GM12878 (cell line): ENCODE measurements around the gene LYPLA2. TPM values are rescaled to one million over a fixed set of nuclear protein-coding genes. Genes with fewer than 3 reads are reported as not detected.

Source experiments
- BACH1 ChIP-seq: fragments of 450-650 bp; IDR thresholded peaks from 2 replicates; pipeline ENCODE4 v1.6.1; 2017; ENCODE audit warnings: mild to moderate bottlenecking, borderline replicate concordance
- CREB1 ChIP-seq: IDR thresholded peaks from 2 replicates; pipeline ENCODE4 v1.6.1; 2012; ENCODE audit warnings: low read depth, mild to moderate bottlenecking, inconsistent platforms
- CREM ChIP-seq: IDR thresholded peaks from 2 replicates; pipeline ENCODE4 v1.6.1; 2014; ENCODE audit warnings: antibody characterized with exemption, low read depth
- EED ChIP-seq: sonication (generic); IDR thresholded peaks from 2 replicates; pipeline ENCODE4 v1.6.1; 2016; ENCODE audit warnings: antibody characterized with exemption, low read depth
- GABPA ChIP-seq: IDR thresholded peaks from 2 replicates; pipeline ENCODE4 v1.6.1; 2014; ENCODE audit warnings: antibody characterized with exemption, low read depth, mild to moderate bottlenecking, inconsistent platforms
- HCFC1 ChIP-seq: fragments of 150-350 bp; IDR thresholded peaks from 2 replicates; pipeline ENCODE4 v1.6.1; 2014; ENCODE audit warnings: low read length
- IKZF1 ChIP-seq: fragments of 450-650 bp; conservative IDR thresholded peaks from 2 replicates; pipeline ENCODE4 v1.6.1; 2017; ENCODE audit warnings: antibody characterized with exemption, mild to moderate bottlenecking
- IKZF2 ChIP-seq, 2 experiments: fragments of 450-650 bp; IDR thresholded peaks; 2 replicates each; pipeline ENCODE4 v1.6.1; 2017; ENCODE audit warnings: mild to moderate bottlenecking in 2 of 2, moderate library complexity in 2 of 2
- JUND ChIP-seq: IDR thresholded peaks from 2 replicates; pipeline ENCODE4 v1.6.1; 2012; ENCODE audit warnings: low read depth, mild to moderate bottlenecking, low read length, improper control_type of control experiment, moderate library complexity
- MAX ChIP-seq: IDR thresholded peaks from 2 replicates; pipeline ENCODE4 v1.6.1; 2012; ENCODE audit warnings: low read depth, low read length, improper control_type of control experiment
- MYC ChIP-seq: IDR thresholded peaks from 2 replicates; pipeline ENCODE4 v1.6.1; 2011; ENCODE audit warnings: mild to moderate bottlenecking, low read length, moderate library complexity, inconsistent platforms; ENCODE audit not compliant: insufficient read depth, insufficient replicate concordance, insufficient read length, severe bottlenecking
- NFYB ChIP-seq: IDR thresholded peaks from 2 replicates; pipeline ENCODE4 v1.6.1; 2011; ENCODE audit warnings: low read depth, mild to moderate bottlenecking, low read length, improper control_type of control experiment, moderate library complexity; ENCODE audit not compliant: insufficient read depth
- NR2F1 ChIP-seq: fragments of 450-650 bp; conservative IDR thresholded peaks from 2 replicates; pipeline ENCODE4 v1.6.1; 2017; ENCODE audit warnings: mild to moderate bottlenecking
- PAX8 ChIP-seq: fragments of 450-650 bp; IDR thresholded peaks from 2 replicates; pipeline ENCODE4 v1.6.1; 2017; ENCODE audit warnings: mild to moderate bottlenecking, moderate library complexity
- POLR2AphosphoS5 ChIP-seq: IDR thresholded peaks from 2 replicates; pipeline ENCODE4 v1.6.1; 2011; ENCODE audit warnings: mild to moderate bottlenecking, low read length, inconsistent platforms
- RBBP5 ChIP-seq: fragments of 200-600 bp; sonication (generic); conservative IDR thresholded peaks from 2 replicates; pipeline ENCODE4 v1.6.1; 2016
- RCOR1 ChIP-seq: conservative IDR thresholded peaks from 2 replicates; pipeline ENCODE4 v1.6.1; 2012; ENCODE audit warnings: low read depth, low read length, improper control_type of control experiment
- RUNX3 ChIP-seq: IDR thresholded peaks from 2 replicates; pipeline ENCODE4 v1.6.1; 2012; ENCODE audit warnings: low read length, inconsistent platforms
- SIN3A ChIP-seq: IDR thresholded peaks from 2 replicates; pipeline ENCODE4 v1.6.1; 2012; ENCODE audit warnings: low read depth, low read length, improper control_type of control experiment
- SIX5 ChIP-seq: IDR thresholded peaks from 2 replicates; pipeline ENCODE4 v1.6.1; 2011; ENCODE audit warnings: mild to moderate bottlenecking, low read depth, low read length, moderate library complexity; ENCODE audit not compliant: severe bottlenecking
- SP1 ChIP-seq: IDR thresholded peaks from one replicate; pipeline ENCODE4 v1.6.1; 2011; ENCODE audit warnings: low read depth, low read length
- SPI1 ChIP-seq: IDR thresholded peaks from 2 replicates; pipeline ENCODE4 v1.6.1; 2011; ENCODE audit warnings: low read depth, mild to moderate bottlenecking, low read length, moderate library complexity, borderline replicate concordance; ENCODE audit not compliant: insufficient read depth
- TCF12 ChIP-seq: IDR thresholded peaks from 2 replicates; pipeline ENCODE4 v1.6.1; 2011; ENCODE audit warnings: low read depth, mild to moderate bottlenecking, low read length
- TCF3 ChIP-seq: IDR thresholded peaks from 2 replicates; pipeline ENCODE4 v1.6.1; 2012; ENCODE audit warnings: low read depth, mild to moderate bottlenecking, low read length, borderline replicate concordance; ENCODE audit not compliant: insufficient read depth
- YY1 ChIP-seq: IDR thresholded peaks from 2 replicates; pipeline ENCODE4 v1.6.1; 2011; ENCODE audit warnings: low read depth, mild to moderate bottlenecking, low read length
- ZBTB11 ChIP-seq: fragments of 450-650 bp; formaldehyde crosslinking; IDR thresholded peaks from 2 replicates; pipeline ENCODE4 v1.5.0; 2022; ENCODE audit warnings: mild to moderate bottlenecking, missing genetic modification characterization
- ZNF207 ChIP-seq: fragments of 450-650 bp; IDR thresholded peaks from 2 replicates; pipeline ENCODE4 v1.6.1; 2014; ENCODE audit warnings: antibody characterized with exemption, mild to moderate bottlenecking, borderline replicate concordance
- ZNF24 ChIP-seq: fragments of 450-650 bp; IDR thresholded peaks from 2 replicates; pipeline ENCODE4 v1.6.1; 2017; ENCODE audit warnings: antibody characterized with exemption, mild to moderate bottlenecking
- polyA plus RNA-seq, 11 experiments: library from polyadenylated mRNA; depleted of rRNA in 4 of 11; unstranded in 6 of 11; stranded (reverse) in 5 of 11; fragments of >200 nt; fragmentation: Nextera tagmentation in 4 of 11; fragmentation: Illumina TruSeq in 1 of 11; extraction: Ambion mirVana in 4 of 11; extraction: Trizol in 1 of 11; gene quantifications; 1 replicate in 1 of 11; 2 replicates in 10 of 11; pipeline versions ENCODE4 v1.2.1 to v1.2.3, GENCODE V29; 2011 to 2016; ENCODE audit warnings: inconsistent platforms in 2 of 11, missing spikeins in 2 of 11, low read depth in 1 of 11
- total RNA-seq, 4 experiments: library from RNA; depleted of rRNA in 3 of 4; stranded (reverse); fragments of >200 nt in 3 of 4; fragmentation: Illumina TruSeq in 1 of 4; extraction: Trizol in 1 of 4; gene quantifications; 2 replicates each; pipeline versions ENCODE4 v1.2.1 to v1.2.3, GENCODE V29; 2013 to 2021

LYPLA2 gene
- total and polyA plus RNA-seq, 10 of the 15 experiments (the other 5 are each of a cell fraction or from before 2014, with no cell fraction given), result 2.7 to 129 (median 62.3) TPM

GRCh38 chr1:23743287-23744152, 47.4 kb upstream of the LYPLA2 start, which contains the start of gene ELOA (continued):
- TF ChIP-seq SIX5, result peak; percentile 23
- TF ChIP-seq SIN3A, result peak; percentile 73
- peak; percentile 60; the same call in 1 of the 2 replicates for TF ChIP-seq TCF12
- no peak for TF ChIP-seq JUND
- TF ChIP-seq RUNX3, result peak; percentile 18; the same call in 1 of the 2 replicates
- 0 out of 2 replicates have a peak, but pooled peaks have one; percentile 9 for TF ChIP-seq SPI1
- TF ChIP-seq YY1, result peak; percentile 95
- peak; percentile 65; the same call in 1 of the 2 replicates for TF ChIP-seq ZNF207
- 0 out of 2 replicates have a peak, but pooled peaks have one; percentile 60 for TF ChIP-seq ZNF24
- TF ChIP-seq PAX8, result no peak
- peak; percentile 18; the same call in 1 of the 2 replicates for TF ChIP-seq CREM
- TF ChIP-seq RBBP5, result no peak
- TF ChIP-seq POLR2AphosphoS5, result peak; percentile 89; the same call in 1 of the 2 replicates
- no peak for TF ChIP-seq EED
- TF ChIP-seq MAX, result peak; percentile 48; the same call in 1 of the 2 replicates
- TF ChIP-seq CREB1, result peak; percentile 79
- peak; percentile 28 for TF ChIP-seq SP1
- TF ChIP-seq IKZF1, result peak; percentile 82
- peak; percentile 59 for TF ChIP-seq HCFC1
- TF ChIP-seq BACH1, result peak; percentile 74; the same call in 1 of the 2 replicates
- peak; percentile 67 for TF ChIP-seq NR2F1
- TF ChIP-seq TCF3, result 0 out of 2 replicates have a peak, but pooled peaks have one; percentile 9
- 0 out of 2 replicates have a peak, but pooled peaks have one; percentile 70 for TF ChIP-seq RCOR1
- peak; percentile 83 for TF ChIP-seq GABPA
- peak; percentile 13 for TF ChIP-seq MYC
- TF ChIP-seq IKZF2 (IDR thresholded peaks at IDR 0.05), result no peak
- peak; percentile 57 for TF ChIP-seq ZBTB11
- no peak for TF ChIP-seq NFYB
